ENCODE measurements around the gene ENC1.

The ENC1 gene

GRCh38 chr5:74672215-74672877, 31.8 kb upstream of the ENC1 start:
- 88% methylated on average over 4 of the region's 5 CpGs for WGBS
- no peak overlapping the region for H3K9ac ChIP-seq (ENCODE audit: low read depth, low read length)
- H3K9me3 ChIP-seq (ENCODE audit: insufficient read depth, low read depth, low read length), result 0 out of 2 replicates have a peak, but pooled peaks cover 8% of the 10 kb centered on the region
- no peak overlapping the region for H3K4me3 ChIP-seq (ENCODE audit: low read length)
- no peak overlapping the region for H3K27ac ChIP-seq (ENCODE audit: low read depth, low read length)
- H3K27me3 ChIP-seq (ENCODE audit: insufficient read depth, low read length), result no peaks in the 10 kb centered on the region
- no peaks in the 10 kb centered on the region for H3K36me3 ChIP-seq (ENCODE audit: insufficient read depth, low read length)
- no peaks in the 10 kb centered on the region for H3K4me1 ChIP-seq (ENCODE audit: insufficient read depth, low read length)

GRCh38 chr5:74670396-74671038, 30.0 kb upstream of the ENC1 start:
- no peak overlapping the region for H3K9ac ChIP-seq (ENCODE audit: low read depth, low read length)
- no peaks in the 10 kb centered on the region for H3K27me3 ChIP-seq (ENCODE audit: insufficient read depth, low read length)
- no peak overlapping the region for H3K27ac ChIP-seq (ENCODE audit: low read depth, low read length)
- WGBS, result 93% methylated on average over 11 of the region's 11 CpGs
- H3K4me3 ChIP-seq (ENCODE audit: low read length), result no peak overlapping the region
- 0 out of 2 replicates have a peak, but pooled peaks cover 8% of the 10 kb centered on the region for H3K9me3 ChIP-seq (ENCODE audit: insufficient read depth, low read depth, low read length)
- no peaks in the 10 kb centered on the region for H3K4me1 ChIP-seq (ENCODE audit: insufficient read depth, low read length)
- H3K36me3 ChIP-seq (ENCODE audit: insufficient read depth, low read length), result no peaks in the 10 kb centered on the region

GRCh38 chr5:74669821-74670220, 29.3 kb upstream of the ENC1 start:
- no peak overlapping the region for H3K9ac ChIP-seq (ENCODE audit: low read depth, low read length)
- WGBS, result 83% methylated on average over 2 of the region's 2 CpGs
- no peaks in the 10 kb centered on the region for H3K4me1 ChIP-seq (ENCODE audit: insufficient read depth, low read length)
- H3K27me3 ChIP-seq (ENCODE audit: insufficient read depth, low read length), result no peaks in the 10 kb centered on the region
- no peak overlapping the region for H3K27ac ChIP-seq (ENCODE audit: low read depth, low read length)
- no peak overlapping the region for H3K4me3 ChIP-seq (ENCODE audit: low read length)
- H3K36me3 ChIP-seq (ENCODE audit: insufficient read depth, low read length), result no peaks in the 10 kb centered on the region
- 0 out of 2 replicates have a peak, but pooled peaks cover 8% of the 10 kb centered on the region for H3K9me3 ChIP-seq (ENCODE audit: insufficient read depth, low read depth, low read length)

GRCh38 chr5:74667396-74667795, 26.9 kb upstream of the ENC1 start:
- Histone ChIP-seq H3K27me3 (ENCODE audit: insufficient read depth, low read length) (no peaks in the 10 kb centered on the region), H3K4me3 (ENCODE audit: low read length) (no peak overlapping the region)
- WGBS, result 94% methylated on average over 4 of the region's 4 CpGs

GRCh38 chr5:74665816-74666215, 25.3 kb upstream of the ENC1 start:
- Histone ChIP-seq H3K9ac (ENCODE audit: low read depth, low read length) (no peak overlapping the region), H3K9me3 (ENCODE audit: insufficient read depth, low read depth, low read length) (0 out of 2 replicates have a peak, but pooled peaks cover 8% of the 10 kb centered on the region), H3K4me3 (ENCODE audit: low read length) (no peak overlapping the region), H3K36me3 (ENCODE audit: insufficient read depth, low read length) (no peaks in the 10 kb centered on the region), H3K27me3 (ENCODE audit: insufficient read depth, low read length) (no peaks in the 10 kb centered on the region), H3K4me1 (ENCODE audit: insufficient read depth, low read length) (no peaks in the 10 kb centered on the region), H3K27ac (ENCODE audit: low read depth, low read length) (no peak overlapping the region)
- WGBS, result 84% methylated on average over 1 of the region's 1 CpG

More at GRCh38 chr5:74667396-74667795, 26.9 kb upstream of the ENC1 start:
- no peak overlapping the region for H3K9ac ChIP-seq (ENCODE audit: low read depth, low read length)
- H3K27ac ChIP-seq (ENCODE audit: low read depth, low read length), result no peak overlapping the region
- H3K4me1 ChIP-seq (ENCODE audit: insufficient read depth, low read length), result no peaks in the 10 kb centered on the region
- 0 out of 2 replicates have a peak, but pooled peaks cover 8% of the 10 kb centered on the region for H3K9me3 ChIP-seq (ENCODE audit: insufficient read depth, low read depth, low read length)
- H3K36me3 ChIP-seq (ENCODE audit: insufficient read depth, low read length), result no peaks in the 10 kb centered on the region

GRCh38 chr5:74665273-74665672, 24.7 kb upstream of the ENC1 start:
- WGBS, result no CpG with 5 or more reads among the region's 2 CpGs
- H3K27me3 ChIP-seq (ENCODE audit: insufficient read depth, low read length), result no peaks in the 10 kb centered on the region
- peaks cover under 1% of the 10 kb centered on the region; the same call in 1 of the 2 replicates for H3K4me1 ChIP-seq (ENCODE audit: insufficient read depth, low read length)
- no peak overlapping the region for H3K27ac ChIP-seq (ENCODE audit: low read depth, low read length)
- H3K9me3 ChIP-seq (ENCODE audit: insufficient read depth, low read depth, low read length), result 0 out of 2 replicates have a peak, but pooled peaks cover 6% of the 10 kb centered on the region
- no peaks in the 10 kb centered on the region for H3K36me3 ChIP-seq (ENCODE audit: insufficient read depth, low read length)
- H3K9ac ChIP-seq (ENCODE audit: low read depth, low read length), result no peak overlapping the region
- no peak overlapping the region for H3K4me3 ChIP-seq (ENCODE audit: low read length)

GRCh38 chr5:74664551-74664950, 24.0 kb upstream of the ENC1 start:
- peaks cover 3% of the 10 kb centered on the region; the same call in 1 of the 2 replicates for H3K4me1 ChIP-seq (ENCODE audit: insufficient read depth, low read length)
- no peak overlapping the region for H3K27ac ChIP-seq (ENCODE audit: low read depth, low read length)
- H3K27me3 ChIP-seq (ENCODE audit: insufficient read depth, low read length), result no peaks in the 10 kb centered on the region
- H3K4me3 ChIP-seq (ENCODE audit: low read length), result no peak overlapping the region
- no peak overlapping the region for H3K9ac ChIP-seq (ENCODE audit: low read depth, low read length)
- 0 out of 2 replicates have a peak, but pooled peaks cover under 1% of the 10 kb centered on the region for H3K9me3 ChIP-seq (ENCODE audit: insufficient read depth, low read depth, low read length)
- no peaks in the 10 kb centered on the region for H3K36me3 ChIP-seq (ENCODE audit: insufficient read depth, low read length)
- WGBS, result 88% methylated on average over 5 of the region's 5 CpGs

- Histone ChIP-seq H3K27me3 (ENCODE audit: insufficient read depth, low read length) (no peaks in the 10 kb centered on the region), H3K4me1 (ENCODE audit: insufficient read depth, low read length) (peaks cover 3% of the 10 kb centered on the region; the same call in 1 of the 2 replicates), H3K27ac (ENCODE audit: low read depth, low read length) (no peak overlapping the region), H3K36me3 (ENCODE audit: insufficient read depth, low read length) (no peaks in the 10 kb centered on the region), H3K9ac (ENCODE audit: low read depth, low read length) (no peak overlapping the region), H3K9me3 (ENCODE audit: insufficient read depth, low read depth, low read length) (peaks cover 6% of the 10 kb centered on the region; the same call in 1 of the 2 replicates), H3K4me3 (ENCODE audit: low read length) (no peak overlapping the region)
- WGBS, result 89% methylated on average over 5 of the region's 5 CpGs
Measured at GRCh38 chr5:74660873-74661272, 20.3 kb upstream of the ENC1 start.

- Histone ChIP-seq H3K4me3 (ENCODE audit: low read length) (no peak overlapping the region), H3K27ac (ENCODE audit: low read depth, low read length) (no peak overlapping the region), H3K4me1 (ENCODE audit: insufficient read depth, low read length) (peaks cover 3% of the 10 kb centered on the region; the same call in 1 of the 2 replicates), H3K9me3 (ENCODE audit: insufficient read depth, low read depth, low read length) (peaks cover 6% of the 10 kb centered on the region; the same call in 1 of the 2 replicates), H3K27me3 (ENCODE audit: insufficient read depth, low read length) (no peaks in the 10 kb centered on the region), H3K36me3 (ENCODE audit: insufficient read depth, low read length) (no peaks in the 10 kb centered on the region), H3K9ac (ENCODE audit: low read depth, low read length) (no peak overlapping the region)
- 84% methylated on average over 1 of the region's 1 CpG for WGBS
Measured at GRCh38 chr5:74660140-74660539, 19.6 kb upstream of the ENC1 start.

- H3K27ac ChIP-seq (ENCODE audit: low read depth, low read length), result no peak overlapping the region
- no peaks in the 10 kb centered on the region for H3K27me3 ChIP-seq (ENCODE audit: insufficient read depth, low read length)
- WGBS, result 95% methylated on average over 3 of the region's 3 CpGs
- peaks cover 3% of the 10 kb centered on the region; the same call in 1 of the 2 replicates for H3K4me1 ChIP-seq (ENCODE audit: insufficient read depth, low read length)
- H3K36me3 ChIP-seq (ENCODE audit: insufficient read depth, low read length), result no peaks in the 10 kb centered on the region
- no peak overlapping the region for H3K9ac ChIP-seq (ENCODE audit: low read depth, low read length)
- H3K9me3 ChIP-seq (ENCODE audit: insufficient read depth, low read depth, low read length), result peaks cover 6% of the 10 kb centered on the region; the same call in 1 of the 2 replicates
- no peak overlapping the region for H3K4me3 ChIP-seq (ENCODE audit: low read length)
Measured at GRCh38 chr5:74659172-74659571, 18.6 kb upstream of the ENC1 start.

- WGBS, result 88% methylated on average over 2 of the region's 2 CpGs
- H3K27ac ChIP-seq (ENCODE audit: low read depth, low read length), result no peak overlapping the region
Measured at GRCh38 chr5:74657165-74657564, 16.6 kb upstream of the ENC1 start.

More at GRCh38 chr5:74657165-74657564, 16.6 kb upstream of the ENC1 start:
- Histone ChIP-seq H3K4me1 (ENCODE audit: insufficient read depth, low read length) (peaks cover 3% of the 10 kb centered on the region; the same call in 1 of the 2 replicates), H3K9me3 (ENCODE audit: insufficient read depth, low read depth, low read length) (peaks cover 6% of the 10 kb centered on the region; the same call in 1 of the 2 replicates), H3K36me3 (ENCODE audit: insufficient read depth, low read length) (no peaks in the 10 kb centered on the region), H3K27me3 (ENCODE audit: insufficient read depth, low read length) (no peaks in the 10 kb centered on the region), H3K9ac (ENCODE audit: low read depth, low read length) (no peak overlapping the region), H3K4me3 (ENCODE audit: low read length) (no peak overlapping the region)
